SW480 (cell line): ENCODE measurements around the gene CFAP44.
"Not testable (repeated sequence)": the region's sequence is repeated elsewhere in the genome, so short reads cannot be mapped to it uniquely, and the experiment has no call there.

Experiments
- DNase-seq: peaks from one replicate; pipeline ENCODE4 v3.0.0-alpha.2; 2016; ENCODE audit warnings: low spot score

Gene CFAP44

DNA sequence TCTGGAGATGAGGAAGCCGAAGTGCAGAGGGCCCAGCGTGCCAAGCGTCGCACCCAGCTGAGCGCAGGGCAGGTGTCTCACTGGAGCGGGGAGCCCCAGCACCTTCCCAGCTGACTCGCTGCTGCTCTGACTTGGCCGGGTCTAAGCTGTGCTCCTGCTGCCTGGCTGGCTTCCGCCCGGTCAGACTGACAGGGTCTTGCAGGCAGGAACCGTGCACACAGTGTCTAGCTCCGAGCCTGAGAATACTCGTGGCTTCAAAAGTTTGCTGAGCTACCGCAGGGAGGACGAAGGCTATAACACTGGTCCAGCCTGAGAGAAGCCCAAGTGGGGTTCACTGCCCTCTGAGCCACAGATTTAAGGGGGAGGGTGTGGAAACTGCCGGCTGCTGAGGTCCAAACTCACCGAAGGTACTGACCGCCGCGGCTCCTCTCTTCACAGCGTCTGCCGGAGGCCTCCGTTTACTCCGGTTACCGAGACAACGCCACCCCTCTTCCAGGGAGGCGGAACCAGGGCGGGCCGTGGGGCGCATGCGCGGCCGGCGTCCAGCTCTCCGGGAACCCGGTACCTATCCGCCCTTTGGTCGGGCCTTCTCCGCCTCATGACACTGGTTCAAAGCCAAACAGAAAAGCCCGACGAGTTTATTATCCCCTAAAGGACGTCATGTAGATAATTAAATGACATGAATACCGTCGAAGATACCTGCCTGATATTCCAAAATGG is at the start of gene CFAP44:
Gene CFAP44, minus strand, starts transcription at position 443 of the 720 bp plus-strand sequence. CDS start 7,829 bp downstream, outside the sequence.
- DNase-seq = no peak

GRCh38 chr3:113485161-113485609 is 43.9 kb upstream of the CFAP44 start:
- DNase-seq = no peak

- no peak for DNase-seq
These were observed 27.2 kb upstream of the CFAP44 start for GRCh38 chr3:113468539-113468938.

GRCh38 chr3:113461488-113461887 is 20.2 kb upstream of the CFAP44 start:
- DNase-seq = no peak

- not testable (repeated sequence) for DNase-seq
These were observed 17.3 kb upstream of the CFAP44 start for GRCh38 chr3:113458554-113458953.

- no peak for DNase-seq
These were observed 14.2 kb upstream of the CFAP44 start for GRCh38 chr3:113455446-113455845.

GRCh38 chr3:113454630-113455029 is 13.3 kb upstream of the CFAP44 start:
- DNase-seq = no peak

- DNase-seq = no peak
These were observed 12.8 kb upstream of the CFAP44 start for GRCh38 chr3:113454057-113454456.

GRCh38 chr3:113450911-113451310 is 9.6 kb upstream of the CFAP44 start:
- DNase-seq = no peak

DNA sequence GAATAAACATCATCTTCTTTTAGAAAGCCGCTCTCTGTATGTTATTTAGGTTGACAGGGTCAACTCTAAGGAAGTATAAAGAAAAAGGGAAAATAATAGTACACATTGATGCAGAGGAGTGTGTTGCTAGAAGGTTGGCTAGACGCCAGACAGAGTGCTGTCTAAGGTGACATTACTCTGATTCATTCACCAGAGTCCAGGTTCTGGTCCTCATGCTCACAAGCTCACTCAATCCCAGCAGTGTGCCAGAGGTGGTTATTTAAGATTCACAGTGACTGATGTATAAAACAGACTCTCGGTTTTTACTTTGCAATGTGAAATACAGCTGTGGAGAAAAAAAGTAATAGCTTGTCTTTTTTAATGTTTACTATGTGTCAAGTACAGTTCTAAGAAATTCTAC is 1.7 kb downstream of the CFAP44 start:
- no peak for DNase-seq

- no peak for DNase-seq
These were observed 3.1 kb downstream of the CFAP44 start for GRCh38 chr3:113438224-113438623.

DNA sequence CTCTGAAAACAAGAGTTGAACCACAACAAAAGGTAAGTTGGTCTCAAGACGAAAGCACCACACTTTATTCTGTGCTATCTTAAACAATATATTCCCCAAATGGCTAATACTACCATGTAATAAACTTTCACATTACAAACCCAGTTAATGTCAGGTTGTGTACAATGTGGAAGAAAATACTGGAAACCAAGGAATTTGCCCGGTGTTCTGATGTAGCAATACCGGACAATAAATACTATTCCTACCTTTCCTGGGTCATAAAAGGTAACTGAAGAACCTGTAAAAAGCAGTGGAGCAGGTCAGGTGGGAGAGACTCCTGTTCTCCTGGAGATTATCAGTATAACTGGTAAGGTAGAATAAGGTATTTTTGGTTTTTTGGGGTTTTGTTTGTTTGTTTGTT is 3.9 kb downstream of the CFAP44 start:
- no peak for DNase-seq

- DNase-seq = no peak
These were observed 4.5 kb downstream of the CFAP44 start for GRCh38 chr3:113436809-113437208.

- no peak for DNase-seq
These were observed 9.5 kb downstream of the CFAP44 start for GRCh38 chr3:113431811-113432210.

GRCh38 chr3:113428581-113428980 is 12.7 kb downstream of the CFAP44 start:
- DNase-seq = no peak

DNA sequence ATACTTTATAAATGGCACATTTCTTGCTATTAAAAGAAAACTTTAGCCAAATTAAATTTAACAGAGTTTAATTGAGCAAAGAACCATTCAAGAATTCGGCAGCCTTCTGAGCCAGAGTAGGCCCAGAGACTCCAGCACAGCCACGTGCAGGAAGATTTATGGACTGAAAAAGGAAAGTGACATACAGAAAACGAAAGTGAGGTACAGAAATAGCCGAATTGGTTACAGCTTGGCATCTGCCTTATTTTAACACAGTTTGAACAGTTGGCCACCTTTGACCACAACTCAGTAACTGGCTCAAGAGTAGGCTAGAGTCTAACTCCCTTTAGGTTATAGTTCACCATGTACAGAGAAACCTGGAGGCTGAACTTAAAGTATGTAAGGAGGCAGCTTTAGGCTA is 17.6 kb downstream of the CFAP44 start:
- no peak for DNase-seq

DNA sequence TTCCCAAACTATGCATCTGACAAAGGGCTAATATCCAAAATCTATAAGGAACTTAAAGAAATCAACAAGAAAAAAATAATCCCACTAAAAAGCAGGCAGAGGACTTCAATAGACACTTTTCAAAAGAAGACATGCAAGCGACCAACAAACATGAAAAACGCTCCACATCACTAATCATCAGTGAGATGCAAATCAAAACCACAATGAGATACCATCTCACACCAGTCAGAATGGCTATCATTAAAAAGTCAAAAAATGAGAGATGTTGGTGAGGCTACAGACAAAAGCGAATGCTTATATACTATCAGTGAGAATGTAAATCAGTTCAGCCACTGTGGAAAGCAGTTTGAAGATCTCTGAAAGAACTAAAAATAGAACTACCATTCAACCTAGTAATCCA is 20.2 kb downstream of the CFAP44 start:
- no peak for DNase-seq

DNA sequence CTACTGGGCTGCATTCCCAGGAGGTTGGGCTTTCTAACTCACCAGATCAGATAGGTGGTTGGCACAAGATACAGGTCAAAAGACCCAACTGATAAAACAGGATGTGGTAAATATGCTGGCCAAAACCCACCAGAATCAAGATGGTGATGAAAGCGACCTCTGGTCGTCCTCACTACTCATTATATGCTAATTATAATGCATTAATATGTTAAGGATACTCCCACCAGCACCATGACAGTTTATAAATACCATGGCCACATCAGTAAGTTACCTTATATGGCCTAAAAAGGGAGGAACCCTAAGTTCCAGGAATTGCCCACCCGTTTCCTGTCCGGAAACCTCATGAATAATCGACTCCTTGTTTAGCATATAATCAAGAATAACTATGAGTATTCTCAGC is 31.6 kb downstream of the CFAP44 start:
- no peak for DNase-seq

GRCh38 chr3:113405180-113405579 is 36.1 kb downstream of the CFAP44 start:
- no peak for DNase-seq

GRCh38 chr3:113404637-113405036 is 36.7 kb downstream of the CFAP44 start:
- DNase-seq = no peak
